ENCODE results near the gene PNMA1. TPM values are rescaled to one million over a fixed set of nuclear protein-coding genes. Genes with fewer than 3 reads are reported as not detected.

The PNMA1 gene
- total and polyA plus RNA-seq, 2 donors: 38.3 to 85.8 TPM

GRCh38 chr14:73736842-73737241, 22.7 kb upstream of the PNMA1 start:
- no peak for DNase-seq (ENCODE audit: extremely low spot score)
- H3K36me3 ChIP-seq (ENCODE audit: insufficient read depth): no peaks in the 10 kb centered on the region
- H3K4me3 ChIP-seq (ENCODE audit: low read depth, low read length): no peak overlapping the region
- WGBS: 85% methylated on average over 13 of the region's 13 CpGs
- H3K4me1 ChIP-seq (ENCODE audit: insufficient read depth): peaks cover 3% of the 10 kb centered on the region
- no peak overlapping the region for H3K27ac ChIP-seq (ENCODE audit: low read depth)

DNA sequence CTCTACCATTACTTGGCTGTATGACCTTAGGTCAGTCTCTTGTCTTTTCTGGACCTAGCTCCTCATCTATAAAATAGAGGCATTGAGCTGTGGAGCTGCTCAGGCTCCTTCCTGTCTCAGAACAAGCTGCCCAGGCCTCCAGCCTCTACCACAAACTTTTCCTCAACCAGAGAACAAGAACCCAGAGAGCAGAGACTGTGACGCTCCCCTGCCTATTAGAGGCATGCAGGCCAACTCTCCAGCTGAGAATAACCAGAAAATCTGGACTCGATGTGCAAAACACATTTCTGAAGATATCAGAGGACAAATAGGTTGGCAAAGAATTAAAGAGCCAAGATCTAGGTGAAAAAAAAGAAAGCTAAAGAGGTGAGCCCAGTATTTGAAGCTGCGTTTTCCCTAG, 17.8 kb upstream of the PNMA1 start:
- Histone ChIP-seq H3K4me3 (ENCODE audit: low read depth, low read length) (no peak overlapping the region), H3K27ac (ENCODE audit: low read depth) (no peak overlapping the region), H3K4me1 (ENCODE audit: insufficient read depth) (no peaks in the 10 kb centered on the region), H3K36me3 (ENCODE audit: insufficient read depth) (no peaks in the 10 kb centered on the region)
- no peak for DNase-seq (ENCODE audit: extremely low spot score)
- 78% methylated on average over 3 of the region's 3 CpGs for WGBS

DNA sequence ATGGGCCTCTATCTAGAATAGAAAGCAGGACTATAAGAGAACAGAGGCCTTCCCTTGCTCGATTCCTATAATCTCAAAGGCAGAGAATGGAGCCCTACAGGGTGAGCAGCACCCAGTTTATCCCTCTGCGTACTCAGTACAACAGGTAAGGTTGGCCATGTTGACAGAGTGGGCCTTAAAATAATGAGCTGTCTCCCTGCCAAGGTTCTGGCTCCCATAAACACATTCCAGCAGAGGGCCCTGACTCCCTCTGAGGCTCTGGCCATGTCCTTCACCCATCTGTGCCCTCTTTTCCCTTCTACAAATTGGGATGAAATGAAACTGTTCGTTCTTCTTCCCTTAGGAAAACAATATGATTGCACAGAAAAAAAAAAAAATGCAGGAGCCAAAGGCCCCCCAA, 16.9 kb upstream of the PNMA1 start:
- DNase-seq (ENCODE audit: extremely low spot score): no peak
- Histone ChIP-seq H3K27ac (ENCODE audit: low read depth) (no peak overlapping the region), H3K36me3 (ENCODE audit: insufficient read depth) (no peaks in the 10 kb centered on the region), H3K4me3 (ENCODE audit: low read depth, low read length) (no peak overlapping the region), H3K4me1 (ENCODE audit: insufficient read depth) (no peaks in the 10 kb centered on the region)
- WGBS: 61% methylated on average over 3 of the region's 3 CpGs

- H3K36me3 ChIP-seq (ENCODE audit: insufficient read depth): no peaks in the 10 kb centered on the region
- no peak for DNase-seq (ENCODE audit: extremely low spot score)
- WGBS: 87% methylated on average over 23 of the region's 23 CpGs
- H3K4me3 ChIP-seq (ENCODE audit: low read depth, low read length): no peak overlapping the region
- no peaks in the 10 kb centered on the region for H3K4me1 ChIP-seq (ENCODE audit: insufficient read depth)
- H3K27ac ChIP-seq (ENCODE audit: low read depth): no peak overlapping the region
Measured at GRCh38 chr14:73729556-73730265, 15.5 kb upstream of the PNMA1 start.

DNA sequence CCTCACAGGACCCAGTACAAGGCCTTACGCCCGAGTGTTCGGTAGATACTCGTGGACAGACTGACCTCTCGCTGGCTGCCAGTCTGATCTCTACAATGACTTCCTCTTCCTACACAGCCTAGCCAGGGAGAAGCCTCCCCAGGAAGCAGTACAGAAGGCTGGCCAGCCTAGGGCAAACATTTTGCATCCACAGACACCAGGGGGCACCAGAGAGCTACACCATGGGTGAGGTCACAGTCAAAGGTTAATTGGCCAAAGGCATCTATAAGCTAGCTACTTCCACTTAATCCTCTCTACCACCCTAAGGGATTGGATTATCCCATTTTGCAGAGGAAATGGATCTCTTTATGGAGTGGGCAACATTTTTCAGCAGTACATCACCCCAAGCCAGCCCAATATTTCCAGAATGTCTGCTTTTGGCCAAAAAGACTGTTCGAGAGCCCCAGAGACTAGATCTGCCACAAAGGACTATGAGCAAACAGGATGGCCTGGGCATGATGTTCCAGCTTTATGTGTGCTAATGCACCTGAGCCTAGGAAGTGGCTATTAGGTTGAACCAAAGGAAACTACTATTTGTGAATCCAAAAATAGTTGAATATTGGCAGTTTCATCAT, 14.6 kb upstream of the PNMA1 start:
- no peaks in the 10 kb centered on the region for H3K36me3 ChIP-seq (ENCODE audit: insufficient read depth)
- DNase-seq (ENCODE audit: extremely low spot score): no peak

GRCh38 chr14:73727166-73727565, 13.0 kb upstream of the PNMA1 start:
- Histone ChIP-seq H3K4me3 (ENCODE audit: low read depth, low read length) (no peak overlapping the region), H3K4me1 (ENCODE audit: insufficient read depth) (no peaks in the 10 kb centered on the region), H3K27ac (ENCODE audit: low read depth) (no peak overlapping the region), H3K36me3 (ENCODE audit: insufficient read depth) (peaks cover 4% of the 10 kb centered on the region)
- no peak for DNase-seq (ENCODE audit: extremely low spot score)
- WGBS: 90% methylated on average over 7 of the region's 7 CpGs

More for the DNA sequence above, 14.6 kb upstream of the PNMA1 start:
- Histone ChIP-seq H3K27ac (ENCODE audit: low read depth) (no peak overlapping the region), H3K4me3 (ENCODE audit: low read depth, low read length) (no peak overlapping the region), H3K4me1 (ENCODE audit: insufficient read depth) (no peaks in the 10 kb centered on the region)
- WGBS: 22% methylated on average over 6 of the region's 6 CpGs

GRCh38 chr14:73726025-73726961, 12.1 kb upstream of the PNMA1 start:
- Histone ChIP-seq H3K4me1 (ENCODE audit: insufficient read depth) (no peaks in the 10 kb centered on the region), H3K4me3 (ENCODE audit: low read depth, low read length) (no peak overlapping the region), H3K27ac (ENCODE audit: low read depth) (no peak overlapping the region), H3K36me3 (ENCODE audit: insufficient read depth) (peaks cover 4% of the 10 kb centered on the region)
- DNase-seq (ENCODE audit: extremely low spot score): no peak
- WGBS: 67% methylated on average over 14 of the region's 14 CpGs

DNA sequence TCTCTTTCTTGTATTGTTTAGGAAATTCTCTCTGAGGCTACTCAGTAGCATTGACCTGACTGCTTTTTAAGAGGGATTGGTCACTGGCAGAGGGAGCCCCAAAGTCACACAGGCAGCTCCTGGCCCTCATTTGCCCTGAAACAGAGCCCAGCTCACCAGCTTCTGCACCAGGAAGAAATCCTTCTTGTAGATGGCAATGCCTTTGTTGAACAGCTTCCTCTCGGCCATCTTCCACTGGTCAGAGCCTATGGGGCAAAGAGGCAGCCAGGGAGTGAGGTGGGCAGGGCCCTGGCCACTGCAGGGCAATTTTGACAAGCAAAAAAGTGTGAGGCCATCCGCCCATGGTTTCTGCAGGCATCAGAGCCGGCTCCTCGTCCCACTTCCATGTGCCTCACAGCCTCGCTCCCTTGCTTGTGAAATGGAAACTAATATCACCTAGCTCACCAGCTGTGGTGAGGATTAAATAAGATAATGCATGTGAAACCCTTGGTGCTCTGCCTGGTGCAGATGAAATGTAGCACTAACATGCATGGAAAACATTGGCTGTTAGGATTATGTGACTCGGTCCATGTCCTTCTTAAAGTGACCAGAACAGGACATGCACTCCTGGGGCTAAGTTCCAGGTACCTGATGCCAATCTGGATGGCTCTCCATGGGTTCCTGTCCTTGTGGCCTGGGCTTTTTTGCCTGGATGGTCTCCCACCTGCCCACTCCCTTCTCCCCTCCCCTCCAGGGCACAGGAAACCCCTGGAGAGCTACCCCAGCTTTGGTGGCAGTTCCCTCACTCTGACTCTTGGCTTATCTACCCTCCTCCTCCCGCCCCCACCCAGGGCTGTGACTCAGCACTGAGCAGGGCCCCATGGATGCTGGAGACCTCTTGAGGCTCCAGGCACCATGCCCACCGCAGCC, 11.2 kb upstream of the PNMA1 start:
- no peak for DNase-seq (ENCODE audit: extremely low spot score)
- Histone ChIP-seq H3K4me3 (ENCODE audit: low read depth, low read length) (no peak overlapping the region), H3K36me3 (ENCODE audit: insufficient read depth) (peaks cover 4% of the 10 kb centered on the region), H3K27ac (ENCODE audit: low read depth) (no peak overlapping the region), H3K4me1 (ENCODE audit: insufficient read depth) (no peaks in the 10 kb centered on the region)
- 75% methylated on average over 8 of the region's 8 CpGs for WGBS

DNA sequence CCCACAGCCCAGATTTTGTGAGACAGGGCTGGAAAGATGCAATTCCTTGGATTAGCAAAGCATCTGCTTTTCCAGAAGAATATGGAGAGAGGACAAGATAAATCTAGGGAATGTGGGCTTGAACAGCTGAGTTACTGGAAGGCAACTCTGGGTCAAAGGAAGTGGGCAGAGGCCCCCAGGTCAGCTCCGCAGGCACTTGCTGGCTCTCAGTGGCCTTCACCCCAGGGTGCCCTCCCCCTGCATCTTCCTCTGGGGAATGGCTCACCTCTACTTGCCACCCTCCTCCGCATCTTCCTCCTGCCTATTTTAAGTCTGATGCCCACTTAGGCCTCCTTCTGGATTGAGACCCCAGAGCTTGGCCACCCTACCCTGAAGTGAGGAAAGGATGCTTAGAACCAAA, 10.5 kb upstream of the PNMA1 start:
- no peak overlapping the region for H3K27ac ChIP-seq (ENCODE audit: low read depth)
- 87% methylated on average over 2 of the region's 2 CpGs for WGBS
- DNase-seq (ENCODE audit: extremely low spot score): no peak
- H3K4me1 ChIP-seq (ENCODE audit: insufficient read depth): no peaks in the 10 kb centered on the region
- H3K4me3 ChIP-seq (ENCODE audit: low read depth, low read length): no peak overlapping the region
- peaks cover 4% of the 10 kb centered on the region for H3K36me3 ChIP-seq (ENCODE audit: insufficient read depth)

- 45% methylated on average over 12 of the region's 12 CpGs for WGBS
- peaks cover 6% of the 10 kb centered on the region for H3K36me3 ChIP-seq (ENCODE audit: insufficient read depth)
- DNase-seq (ENCODE audit: extremely low spot score): no peak
- H3K4me1 ChIP-seq (ENCODE audit: insufficient read depth): no peaks in the 10 kb centered on the region
- H3K4me3 ChIP-seq (ENCODE audit: low read depth, low read length): no peak overlapping the region
- H3K27ac ChIP-seq (ENCODE audit: low read depth): peak overlapping the region; percentile 7
Measured at GRCh38 chr14:73723797-73724661, 9.8 kb upstream of the PNMA1 start.

DNA sequence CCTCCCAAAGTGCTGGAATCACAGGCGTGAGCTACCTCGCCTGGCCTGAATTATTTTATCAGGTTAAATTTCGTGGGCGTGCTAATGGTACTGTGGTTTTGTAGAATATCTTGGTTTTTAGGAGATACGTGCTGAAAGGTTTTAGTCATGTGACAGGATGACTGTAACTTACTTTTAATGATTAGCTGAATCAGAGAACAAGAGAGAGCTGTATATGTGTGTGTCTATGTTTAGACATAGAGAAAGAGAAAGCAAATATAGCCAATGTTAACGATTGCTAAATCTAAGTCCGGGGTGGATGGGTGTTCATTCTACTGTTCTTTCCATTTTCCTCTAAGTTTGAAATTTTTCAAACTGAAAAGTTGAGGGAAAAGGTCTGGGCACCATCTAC, 9.2 kb upstream of the PNMA1 start:
- peaks cover 9% of the 10 kb centered on the region for H3K36me3 ChIP-seq (ENCODE audit: insufficient read depth)
- no peak for DNase-seq (ENCODE audit: extremely low spot score)
- WGBS: 73% methylated on average over 7 of the region's 7 CpGs
- H3K27ac ChIP-seq (ENCODE audit: low read depth): no peak overlapping the region
- no peak overlapping the region for H3K4me3 ChIP-seq (ENCODE audit: low read depth, low read length)
- no peaks in the 10 kb centered on the region for H3K4me1 ChIP-seq (ENCODE audit: insufficient read depth)

- WGBS: 88% methylated on average over 10 of the region's 10 CpGs
- Histone ChIP-seq H3K4me3 (ENCODE audit: low read depth, low read length) (no peak overlapping the region), H3K36me3 (ENCODE audit: insufficient read depth) (peaks cover 14% of the 10 kb centered on the region), H3K4me1 (ENCODE audit: insufficient read depth) (no peaks in the 10 kb centered on the region), H3K27ac (ENCODE audit: low read depth) (no peak overlapping the region)
- DNase-seq (ENCODE audit: extremely low spot score): no peak
Measured at GRCh38 chr14:73722581-73722980, 8.4 kb upstream of the PNMA1 start.

All from urinary bladder (tissue), 4 donors.